Left kidney (tissue), 8 donors: ENCODE results near the gene SLC2A2. TPM values are rescaled to one million over a fixed set of nuclear protein-coding genes. Genes with fewer than 3 reads are reported as not detected.

Experiments
- DNase-seq: peaks from one replicate; pipeline ENCODE4 v3.0.0-alpha.2; 2013
- long read RNA-seq, 8 donors: transcript quantifications; one replicate each; lab custom pipeline, GENCODE V29; 2026
- polyA plus RNA-seq: library from polyadenylated mRNA; unstranded; fragments of 120-200 nt; gene quantifications from one replicate; pipeline ENCODE4 v1.2.1, GENCODE V29; 2013; ENCODE audit not compliant: insufficient read length

The SLC2A2 gene
- polyA plus RNA-seq, result 19.5 TPM
- long read RNA-seq, donor 1, partial matches to known transcripts, result 0 of 2 reads
- long read RNA-seq, donor 1, other reads (novel, unspliced or antisense), result 0 of 2 reads
- long read RNA-seq, donor 2, partial matches to known transcripts, result 0 of 4 reads
- long read RNA-seq, donor 2, other reads (novel, unspliced or antisense), result 0 of 4 reads
- long read RNA-seq, donor 3, partial matches to known transcripts, result 0 of 1 reads
- long read RNA-seq, donor 3, other reads (novel, unspliced or antisense), result 0 of 1 reads
- long read RNA-seq, donor 4, result 0 reads
- long read RNA-seq, donor 5, partial matches to known transcripts, result 0 of 1 reads
- long read RNA-seq, donor 5, other reads (novel, unspliced or antisense), result 0 of 1 reads
- long read RNA-seq, donor 6, partial matches to known transcripts, result 0 of 1 reads
- long read RNA-seq, donor 6, other reads (novel, unspliced or antisense), result 0 of 1 reads
- long read RNA-seq, donor 7, result 0 reads
- long read RNA-seq, donor 8, result 0 reads

DNA sequence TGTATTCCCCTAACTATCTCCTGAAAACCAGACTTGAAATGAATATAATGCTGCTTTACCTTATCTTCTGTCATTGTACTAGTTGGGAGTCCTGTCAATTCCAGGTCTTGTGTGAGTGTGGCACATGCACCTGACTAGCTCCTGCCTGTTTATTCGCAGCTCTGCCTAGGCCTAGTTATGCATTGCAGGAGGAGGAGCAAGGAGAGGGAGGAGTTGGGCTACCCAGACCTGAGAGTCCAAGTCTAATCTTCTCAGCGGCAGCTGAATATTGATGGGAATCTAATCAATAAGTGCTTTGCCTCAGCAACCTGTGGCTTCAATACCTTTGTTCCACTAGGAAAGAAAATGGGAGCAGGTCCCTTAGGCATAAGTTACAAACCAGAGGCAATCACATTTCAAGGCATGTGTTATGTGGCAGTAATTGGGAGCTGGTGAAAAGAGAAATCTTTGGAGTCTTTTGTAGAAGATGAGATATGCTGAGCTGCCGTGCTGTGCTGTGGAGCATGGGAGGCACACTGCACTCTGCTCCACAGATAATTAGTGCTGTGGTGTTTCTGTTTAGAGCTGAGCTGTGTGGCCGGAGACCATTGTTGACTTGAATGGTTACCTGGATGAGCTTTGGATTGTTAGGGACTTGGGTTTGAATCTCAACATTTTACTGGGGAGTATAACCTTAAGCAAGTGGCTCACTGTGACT is at the start of gene SLC2A2:
SLC2A2 (minus strand) TSS at position 124 of the 697 bp plus-strand sequence; CDS start at position 74, 50 bp downstream.
- DNase-seq, result no peak

DNA sequence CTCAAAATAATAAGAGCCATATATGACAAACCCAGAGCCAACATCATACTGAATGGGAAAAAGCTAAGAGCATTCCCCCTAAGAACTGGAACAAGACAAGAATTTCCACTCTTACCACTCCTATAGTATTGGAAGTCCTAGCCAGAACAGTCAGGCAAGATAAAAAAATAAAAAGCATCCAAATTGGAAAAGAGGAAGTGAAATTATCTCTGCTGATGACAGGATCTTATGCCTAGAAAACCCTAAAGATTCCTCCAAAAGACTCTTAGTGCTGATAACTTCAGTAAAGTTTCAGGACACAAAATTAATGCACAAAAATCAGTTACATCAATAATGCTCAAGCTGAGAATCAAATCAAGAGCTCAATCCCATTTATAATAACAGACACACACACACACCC is 45.9 kb upstream of the SLC2A2 start:
- no peak for DNase-seq

DNA sequence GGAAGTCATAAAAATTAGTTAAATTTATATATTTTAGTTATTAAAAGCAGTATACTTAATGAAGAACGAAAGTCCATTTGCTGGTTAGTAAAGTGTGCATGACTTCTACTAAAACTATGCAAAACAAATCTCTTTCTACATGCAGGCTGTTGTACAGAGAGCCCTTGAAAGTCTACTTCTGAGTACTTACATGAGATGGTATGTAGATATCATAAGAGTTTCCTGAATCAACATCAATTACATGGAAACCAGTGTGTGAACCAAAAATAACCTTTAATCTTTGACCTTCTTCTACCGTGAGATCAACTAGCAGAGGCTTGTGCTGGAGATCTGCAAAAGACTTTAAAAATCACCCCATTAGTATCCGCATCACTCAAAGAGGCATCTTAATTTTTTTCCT is 42.1 kb upstream of the SLC2A2 start:
- DNase-seq, result no peak

DNA sequence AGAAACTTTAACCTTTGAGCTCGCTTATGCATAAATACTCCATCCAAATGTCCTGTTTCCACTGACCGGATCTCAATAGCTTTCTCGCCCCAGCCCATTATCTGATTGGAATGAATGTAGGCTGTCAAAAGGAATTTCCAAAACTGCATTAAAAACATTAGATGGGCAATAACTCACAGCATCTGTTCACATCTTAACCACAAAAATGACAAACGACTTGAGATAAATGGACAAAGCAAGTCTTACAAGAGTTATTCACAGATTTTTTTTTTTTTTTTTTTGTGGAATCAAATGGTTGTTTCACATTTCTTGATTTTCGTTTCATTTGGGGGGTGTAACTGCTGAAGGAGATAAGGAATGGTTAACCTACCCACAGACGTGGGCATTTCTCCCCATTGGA is 39.7 kb upstream of the SLC2A2 start:
- DNase-seq, result no peak

DNA sequence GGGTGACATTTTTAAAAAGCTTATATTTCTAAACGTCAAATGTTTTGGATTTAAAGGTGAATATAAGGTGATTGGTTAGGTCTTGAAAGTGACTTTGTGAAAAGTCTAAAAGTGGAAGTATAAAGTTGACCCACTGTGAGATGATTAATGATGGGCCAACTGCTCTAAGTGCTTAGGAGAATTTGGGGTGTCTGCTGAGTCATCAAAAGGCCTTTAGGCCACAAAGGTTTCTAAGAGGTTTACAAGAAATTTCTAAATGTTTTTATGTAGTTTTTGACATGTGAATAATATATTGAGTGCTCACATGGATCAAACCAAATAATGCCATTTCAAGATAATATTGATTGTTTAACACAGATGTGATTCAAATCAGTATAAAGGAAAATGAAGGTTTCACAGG is 39.2 kb upstream of the SLC2A2 start:
- DNase-seq, result no peak

DNA sequence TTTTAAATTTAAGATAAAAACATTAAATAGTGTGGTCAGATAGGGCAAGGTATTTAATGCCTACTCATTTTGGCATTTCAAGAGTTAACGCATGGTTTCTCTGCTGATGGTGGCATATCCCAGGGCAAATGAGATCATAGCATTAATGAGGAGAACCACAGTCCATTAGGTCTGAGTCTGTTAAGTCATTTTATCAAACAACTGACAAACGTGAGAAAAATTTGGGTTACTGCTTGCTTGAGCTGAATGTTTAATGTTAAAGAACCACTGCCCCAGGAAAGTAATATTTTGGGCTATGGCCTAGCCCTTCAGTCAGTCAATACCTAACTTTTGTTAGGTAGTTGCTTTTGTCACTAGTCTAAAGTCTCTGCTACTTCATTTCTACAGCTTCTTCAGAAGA is 37.9 kb upstream of the SLC2A2 start:
- no peak for DNase-seq

DNA sequence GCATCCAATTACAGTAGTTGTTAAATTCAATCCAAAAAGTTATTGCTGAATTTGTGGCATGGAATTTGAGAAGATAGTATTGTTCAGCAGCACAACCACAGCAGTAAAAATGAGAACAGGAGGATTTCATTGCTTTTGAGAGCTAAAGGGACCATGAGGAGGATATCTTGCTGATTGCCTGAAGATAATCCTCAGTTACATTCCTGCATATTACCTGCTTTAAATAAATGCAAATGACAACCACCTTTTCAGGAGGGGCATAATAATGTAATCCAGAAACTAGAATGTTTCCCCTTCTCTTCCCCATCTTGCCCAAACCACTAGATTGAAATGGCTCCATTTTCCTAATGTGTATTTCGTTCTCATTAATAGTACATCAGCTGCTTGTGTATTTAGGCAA is 35.2 kb upstream of the SLC2A2 start:
- DNase-seq, result no peak

DNA sequence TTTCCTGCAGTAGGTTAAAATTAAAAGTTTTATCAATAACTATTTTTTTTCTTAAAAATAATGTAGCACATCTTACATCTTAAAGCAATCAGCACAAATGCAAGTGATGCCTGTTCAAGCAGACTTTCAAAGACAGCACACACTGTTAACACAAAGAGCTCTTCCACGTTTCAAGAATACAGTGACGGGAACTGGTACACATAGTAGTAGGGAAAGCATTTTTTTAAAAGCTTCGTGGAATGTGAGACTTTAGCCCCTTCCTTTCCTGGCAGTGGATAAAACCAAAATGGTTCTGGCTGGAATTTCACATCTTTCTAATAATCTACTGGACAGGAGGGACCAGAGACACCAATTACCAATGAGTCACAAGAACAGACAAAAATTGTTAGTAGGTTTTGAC is 33.5 kb upstream of the SLC2A2 start:
- DNase-seq, result no peak

DNA sequence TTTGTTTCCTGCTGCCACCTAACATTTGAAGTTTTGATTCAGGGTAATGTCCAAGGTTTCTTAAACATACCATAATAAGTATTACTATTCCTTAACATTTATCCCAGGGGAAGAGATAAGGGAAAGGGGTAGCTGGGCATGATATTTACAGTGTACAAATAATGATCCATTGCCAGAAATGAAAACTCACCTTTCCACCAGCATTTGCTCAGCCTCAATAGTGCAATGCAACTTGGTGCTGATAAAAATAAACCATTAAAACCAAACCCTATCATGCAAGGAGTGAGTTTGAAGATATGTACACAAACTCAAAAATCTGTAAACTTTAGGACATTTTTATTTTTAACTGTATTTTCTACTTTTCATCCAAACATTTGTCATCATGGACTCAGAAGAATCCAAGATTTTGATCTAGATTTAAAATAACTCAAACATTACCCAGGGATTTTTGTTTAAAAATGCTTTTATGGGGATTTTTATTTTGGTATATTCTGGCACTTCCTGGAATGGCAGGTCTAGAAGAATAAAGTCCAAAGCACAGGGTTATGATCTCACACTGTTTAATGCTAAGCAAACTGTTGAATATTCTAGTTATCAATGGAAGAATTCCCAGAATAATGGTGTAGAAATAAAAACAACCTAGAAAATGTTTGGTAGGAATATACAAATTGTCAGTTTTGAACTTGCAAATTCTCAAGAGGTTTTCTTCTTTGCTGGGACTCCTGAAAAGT is 32.5 kb upstream of the SLC2A2 start:
- no peak for DNase-seq

DNA sequence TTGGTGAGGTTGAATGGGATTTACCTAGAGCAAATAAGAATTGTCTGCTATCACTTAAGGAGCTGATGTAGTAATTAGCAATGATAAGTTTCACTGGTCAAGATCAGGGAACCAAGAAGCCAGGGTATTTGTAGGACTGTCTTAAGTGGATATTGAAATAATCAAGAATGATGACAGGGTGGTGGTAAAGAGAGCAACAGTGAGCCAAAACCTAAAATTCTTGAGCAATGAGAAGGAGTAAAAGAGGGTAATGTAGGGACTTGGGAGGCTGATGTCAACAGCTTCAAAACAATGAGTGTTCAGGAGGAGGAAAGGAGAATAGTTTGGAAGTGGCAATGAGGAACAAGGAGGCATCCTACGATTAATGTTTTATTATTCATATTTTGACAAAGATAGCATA is 31.5 kb upstream of the SLC2A2 start:
- DNase-seq, result no peak

DNA sequence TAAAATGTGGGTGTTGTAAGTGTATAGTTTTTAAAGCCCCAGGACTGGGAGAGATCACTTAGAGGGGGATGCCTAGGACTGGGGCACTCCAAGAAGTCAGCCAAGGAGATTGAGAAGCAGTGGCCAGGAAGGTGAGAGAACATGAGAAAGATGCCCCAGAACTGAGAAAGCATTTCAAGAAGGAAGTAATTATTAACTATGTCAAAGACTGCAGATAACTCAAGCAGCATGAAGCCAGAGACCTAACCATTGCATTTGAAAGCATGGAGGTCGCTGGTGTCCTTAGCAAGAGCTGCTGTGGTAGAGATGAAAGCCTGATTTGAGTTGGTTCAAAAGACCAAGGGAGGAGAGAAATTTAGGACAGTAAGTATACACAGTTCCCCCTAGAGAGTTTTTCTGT is 30.6 kb upstream of the SLC2A2 start:
- DNase-seq, result no peak

DNA sequence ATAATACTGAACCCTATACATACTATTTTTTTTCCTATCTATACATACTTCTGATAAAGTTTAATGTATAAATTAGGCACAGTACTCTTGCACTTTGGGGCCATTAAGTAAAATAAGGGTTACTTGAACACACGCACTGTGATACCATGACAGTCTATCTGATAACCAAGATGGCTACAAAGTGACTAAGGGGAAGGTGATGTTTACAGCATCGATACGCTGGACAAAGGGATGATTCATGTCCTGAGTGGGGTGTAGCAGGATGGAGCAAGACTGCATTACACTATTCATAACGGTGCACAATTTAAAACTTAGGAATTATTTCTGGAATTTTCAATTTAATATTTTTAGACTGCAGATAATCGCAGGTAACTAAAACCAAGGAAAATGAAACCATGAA is 30.0 kb upstream of the SLC2A2 start:
- DNase-seq, result no peak

DNA sequence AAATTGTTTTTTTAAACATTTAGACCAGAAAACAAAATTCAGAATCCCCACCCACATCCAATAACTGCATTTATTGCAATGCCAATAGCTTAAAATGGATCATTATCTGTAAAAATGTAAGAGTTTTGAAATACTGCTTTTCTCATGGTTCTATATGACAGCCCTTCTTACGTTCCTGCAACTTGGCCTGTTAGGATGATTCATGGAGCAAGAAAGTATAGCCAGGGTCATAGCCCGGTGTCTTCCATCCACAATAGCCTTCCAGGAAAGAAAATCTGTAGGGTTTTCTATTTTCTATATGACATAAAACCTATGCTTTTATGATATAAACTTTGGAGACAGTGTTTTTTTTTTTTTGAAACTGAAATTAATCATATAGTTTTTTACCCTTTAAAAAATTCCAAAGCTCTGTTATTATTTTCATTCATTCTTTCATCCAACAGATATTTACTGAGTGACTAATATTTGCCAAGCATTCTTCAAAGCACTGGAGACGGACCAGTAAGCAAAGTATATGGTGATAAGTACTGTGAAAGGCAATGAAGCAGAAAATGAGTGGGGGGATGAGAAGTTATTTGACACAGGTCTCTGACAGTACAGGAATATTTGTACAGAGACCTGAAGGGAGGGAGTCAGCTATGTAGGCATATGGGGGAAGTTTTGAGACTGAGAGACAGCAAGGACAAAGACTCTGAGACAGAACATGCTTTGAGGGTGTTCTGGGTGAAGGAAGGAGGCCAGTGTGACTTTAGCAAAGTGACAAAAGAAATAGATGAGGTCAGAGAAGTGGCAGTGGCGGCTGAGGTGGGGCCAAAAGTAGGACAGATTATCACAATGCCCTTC is 29.0 kb upstream of the SLC2A2 start:
- DNase-seq, result no peak

DNA sequence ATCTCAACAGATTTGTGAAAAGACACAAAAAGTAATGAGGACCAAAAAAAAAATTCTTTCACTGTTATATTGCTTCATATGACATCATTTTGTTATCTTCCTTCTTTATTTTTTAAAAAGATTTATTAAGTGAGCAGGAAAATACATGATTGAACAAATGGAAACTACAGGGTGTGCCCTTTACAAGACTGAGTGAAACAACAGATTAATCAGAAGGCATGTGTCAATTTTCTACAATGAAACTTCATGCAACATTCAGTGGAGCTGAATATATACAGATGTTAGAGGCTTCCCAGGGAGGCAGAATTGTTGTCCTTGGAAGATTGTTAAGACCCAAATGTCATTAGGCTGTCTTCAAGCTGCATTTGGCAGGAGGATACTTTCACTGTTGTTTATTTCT is 28.4 kb upstream of the SLC2A2 start:
- DNase-seq, result no peak

DNA sequence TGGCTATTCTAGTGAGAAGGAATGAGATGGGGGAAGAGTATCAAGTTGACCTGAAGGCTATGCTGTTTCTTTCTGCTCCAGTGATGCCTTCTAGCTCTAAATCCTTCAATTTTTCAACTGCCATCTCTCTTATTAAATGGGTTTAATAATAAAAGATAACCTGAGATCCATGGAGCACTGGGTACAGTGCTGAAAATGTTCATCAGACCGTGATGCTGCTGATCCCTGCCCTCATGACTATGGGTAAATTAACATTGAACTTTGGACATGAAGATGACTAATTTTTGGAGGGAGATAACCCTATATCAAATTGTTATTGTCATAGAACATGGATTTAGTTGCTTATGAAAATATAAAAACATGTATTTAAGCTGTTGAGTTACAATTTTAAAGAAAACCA is 27.7 kb upstream of the SLC2A2 start:
- DNase-seq, result no peak

DNA sequence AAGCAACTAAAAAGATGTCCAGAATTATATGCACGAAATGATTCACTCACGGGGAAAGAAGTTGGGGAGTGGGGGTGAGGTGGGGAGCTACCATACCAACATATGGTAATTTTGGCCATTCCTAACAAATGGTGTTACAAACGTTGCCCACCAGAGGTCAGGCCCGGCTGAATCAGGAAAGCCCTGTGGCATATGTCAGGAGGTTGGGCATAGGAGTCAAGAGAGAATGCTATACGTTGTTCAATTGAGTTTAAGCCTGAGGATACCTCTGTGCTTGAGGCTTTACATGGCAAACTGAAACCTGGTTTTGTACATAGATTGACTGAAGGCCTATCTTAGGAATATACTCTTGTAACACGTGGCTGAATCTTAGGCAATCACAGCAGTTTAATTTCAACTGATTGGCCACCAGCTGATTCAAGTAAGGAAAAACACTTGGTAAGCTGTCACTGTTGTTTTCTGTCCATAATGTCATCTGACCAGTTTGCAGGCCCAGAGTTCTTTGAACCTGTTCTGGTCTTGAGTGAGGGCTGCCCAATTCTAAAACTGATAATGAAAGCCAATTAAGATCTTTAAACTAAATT is 23.4 kb upstream of the SLC2A2 start:
- DNase-seq, result peak; percentile 38

DNA sequence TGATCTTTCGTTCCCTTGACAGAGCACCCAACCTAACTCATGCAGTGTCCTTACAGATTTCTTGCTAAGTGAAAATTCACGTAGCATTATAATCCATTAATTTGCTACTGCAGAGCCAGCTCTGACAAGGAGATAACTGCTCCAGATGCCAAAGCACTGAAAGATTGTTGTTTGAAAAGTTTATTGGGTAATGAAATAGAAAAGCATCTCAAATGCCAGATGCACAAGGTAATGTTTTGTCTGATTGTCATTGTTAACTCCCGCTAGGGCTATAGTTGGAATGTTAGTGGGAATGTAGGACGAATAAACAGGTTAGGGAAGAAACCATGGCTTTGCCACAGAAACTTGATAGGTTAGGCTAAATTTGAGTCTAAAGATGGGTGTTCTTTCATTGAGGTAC is 20.2 kb upstream of the SLC2A2 start:
- no peak for DNase-seq

DNA sequence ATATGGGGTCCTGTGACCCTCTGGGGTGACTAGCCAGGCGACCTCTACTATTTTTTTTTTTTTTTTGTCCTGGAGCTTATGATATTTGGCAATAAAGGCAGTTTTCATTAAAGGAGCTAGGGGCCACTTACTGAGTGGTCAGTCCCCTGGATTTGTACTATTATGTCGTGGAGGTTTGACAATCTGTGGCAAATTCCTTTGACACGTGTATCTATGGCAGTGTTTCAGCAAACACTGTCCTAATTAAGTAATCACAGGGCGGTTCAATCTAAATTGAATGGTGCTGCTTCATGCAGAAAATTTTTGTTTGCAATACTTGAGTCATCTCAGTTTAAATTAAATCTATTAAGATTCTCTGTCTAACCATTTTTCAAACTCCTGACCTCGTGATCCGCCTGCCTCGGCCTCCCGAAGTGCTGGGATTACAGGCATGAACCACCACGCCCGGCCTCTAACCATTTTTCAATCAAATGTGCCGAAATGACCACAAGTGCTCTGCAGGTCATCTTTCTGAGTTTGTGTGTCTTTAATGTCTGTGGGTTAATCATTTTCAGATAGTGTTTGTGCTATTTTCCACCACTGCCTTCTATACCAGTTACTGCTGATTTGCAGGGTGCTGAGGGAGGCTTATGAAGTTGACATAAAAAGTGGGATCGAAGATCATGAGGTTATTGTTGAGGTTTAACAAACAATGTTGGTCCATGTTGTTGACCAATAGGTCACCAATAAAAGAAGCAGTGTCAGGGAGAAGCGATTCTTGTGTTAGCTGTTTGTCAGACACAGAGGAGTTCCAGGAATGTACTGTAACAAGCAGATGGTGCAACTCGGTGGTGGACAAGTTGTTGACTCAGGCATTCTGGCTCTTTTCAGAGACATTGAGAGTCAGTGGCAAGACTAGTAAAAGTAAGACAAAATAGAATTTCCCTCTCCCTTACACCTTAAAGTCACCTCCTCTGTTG is 18.6 kb upstream of the SLC2A2 start:
- DNase-seq, result no peak

DNA sequence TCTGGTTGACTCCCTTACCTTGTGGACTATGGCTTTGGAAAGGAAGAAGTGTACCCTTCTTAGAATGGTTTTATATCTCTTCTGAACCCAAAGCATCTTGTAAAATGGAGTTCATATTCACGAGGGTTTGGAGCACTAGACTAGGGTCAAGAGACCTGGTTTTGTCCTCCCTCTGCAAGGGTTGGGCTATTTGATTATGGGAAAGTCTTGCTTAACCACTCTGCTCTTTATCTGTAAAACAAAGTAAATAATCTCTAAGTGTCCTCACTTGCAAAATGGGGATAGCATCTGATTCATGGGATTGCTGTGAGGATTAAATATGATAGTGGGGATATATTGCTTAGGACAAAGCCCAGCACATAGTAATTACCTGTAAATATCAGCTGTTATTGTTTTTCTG is 17.9 kb upstream of the SLC2A2 start:
- DNase-seq, result no peak

DNA sequence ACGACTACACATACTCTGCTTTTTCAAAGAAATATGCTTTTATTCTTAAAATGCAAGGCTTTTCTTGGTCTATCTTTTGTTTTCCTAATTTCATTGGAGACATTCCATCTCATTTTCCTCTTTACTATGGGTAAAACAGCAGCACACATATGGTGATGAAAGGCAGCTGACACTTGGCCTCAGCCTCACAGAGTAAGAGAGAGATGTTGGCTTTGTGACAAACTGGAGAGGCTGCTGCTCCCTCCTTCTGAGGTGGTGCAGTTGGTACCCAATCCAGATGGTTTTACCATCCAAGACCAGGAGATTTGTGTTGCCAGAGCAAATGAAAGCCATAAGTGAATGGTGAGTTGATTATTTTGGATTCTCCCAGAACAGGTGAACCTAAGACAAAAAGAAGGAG is 13.2 kb upstream of the SLC2A2 start:
- DNase-seq, result no peak
